ENCODE data around the gene RHBDD2. TPM values are rescaled to one million over a fixed set of nuclear protein-coding genes. Genes with fewer than 3 reads are reported as not detected.

RHBDD2 gene
- total and polyA plus RNA-seq, 2 donors (not counting 1 experiment from before 2014, with no cell fraction given): 16.7 to 24.5 TPM

- Histone ChIP-seq H3K4me1 (ENCODE audit: control insufficient read depth, extremely low read depth, insufficient read depth, low read length) (peaks cover 3% of the 10 kb centered on the region), H4K20me1 (ENCODE audit: control insufficient read depth, extremely low read depth, insufficient read depth, low read length) (no peaks in the 10 kb centered on the region), H3K27ac (ENCODE audit: insufficient read depth, low read length) (no peak overlapping the region), H3K79me2 (ENCODE audit: control insufficient read depth, insufficient read depth, low read length) (peaks cover 33% of the 10 kb centered on the region), H3K4me3 (replicated peaks in 1 of 4; ENCODE audit: control extremely low read depth in 1 of 4, insufficient read depth in 1 of 4, low read depth in 3 of 4, low read length in 4 of 4) (peak overlapping the region; percentile 75 to 98 (median 84)), H3K27me3 (ENCODE audit: control insufficient read depth, insufficient read depth, low read length) (no peaks in the 10 kb centered on the region), H3K4me2 (ENCODE audit: extremely low read depth, insufficient read depth, low read length) (peak overlapping the region; percentile 91), H3K9me3 (ENCODE audit: control insufficient read depth, insufficient read depth, low read depth, low read length) (no peaks in the 10 kb centered on the region), H3K36me3 (ENCODE audit: control insufficient read depth, insufficient read depth, low read length) (no peaks in the 10 kb centered on the region), H3K9ac (ENCODE audit: insufficient read depth, low read length) (peak overlapping the region; percentile 78), H2AFZ (ENCODE audit: low read length) (no peak overlapping the region)
- no peak for DNase-seq (ENCODE audit: low read depth in 2 of 2)
- TF ChIP-seq CTCF (conservative IDR thresholded peaks at IDR 0.05 in 1 of 2, IDR thresholded peaks at IDR 0.05 in 1 of 2; ENCODE audit: low read depth in 1 of 2, low read length in 2 of 2) (no peak), EZH2 (IDR thresholded peaks at IDR 0.05; ENCODE audit: low read length, missing control alignments) (no peak)
Observed at GRCh38 chr7:75916259-75916658, 37.4 kb downstream of the RHBDD2 start.

GRCh38 chr7:75916685-75917634 lies 38.1 kb downstream of the RHBDD2 start:
- H3K4me2 ChIP-seq (ENCODE audit: extremely low read depth, insufficient read depth, low read length): no peak overlapping the region
- no peak overlapping the region for H3K9ac ChIP-seq (ENCODE audit: insufficient read depth, low read length)
- H3K4me3 ChIP-seq (replicated peaks in 1 of 4; ENCODE audit: control extremely low read depth in 1 of 4, insufficient read depth in 1 of 4, low read depth in 3 of 4, low read length in 4 of 4): peak overlapping the region in 2 of 4 experiments; percentile 87 to 98
- H3K27me3 ChIP-seq (ENCODE audit: control insufficient read depth, insufficient read depth, low read length): no peaks in the 10 kb centered on the region
- H4K20me1 ChIP-seq (ENCODE audit: control insufficient read depth, extremely low read depth, insufficient read depth, low read length): no peaks in the 10 kb centered on the region
- peaks cover 33% of the 10 kb centered on the region for H3K79me2 ChIP-seq (ENCODE audit: control insufficient read depth, insufficient read depth, low read length)
- DNase-seq (ENCODE audit: low read depth in 2 of 2): no peak
- H3K27ac ChIP-seq (ENCODE audit: insufficient read depth, low read length): no peak overlapping the region
- no peaks in the 10 kb centered on the region for H3K36me3 ChIP-seq (ENCODE audit: control insufficient read depth, insufficient read depth, low read length)
- H2AFZ ChIP-seq (ENCODE audit: low read length): no peak overlapping the region
- TF ChIP-seq EZH2 (IDR thresholded peaks at IDR 0.05; ENCODE audit: low read length, missing control alignments) (no peak), CTCF (conservative IDR thresholded peaks at IDR 0.05 in 1 of 2, IDR thresholded peaks at IDR 0.05 in 1 of 2; ENCODE audit: low read depth in 1 of 2, low read length in 2 of 2) (no peak)
- H3K4me1 ChIP-seq (ENCODE audit: control insufficient read depth, extremely low read depth, insufficient read depth, low read length): peaks cover 3% of the 10 kb centered on the region
- H3K9me3 ChIP-seq (ENCODE audit: control insufficient read depth, insufficient read depth, low read depth, low read length): no peaks in the 10 kb centered on the region

- Histone ChIP-seq H4K20me1 (ENCODE audit: control insufficient read depth, extremely low read depth, insufficient read depth, low read length) (no peaks in the 10 kb centered on the region), H3K4me3 (replicated peaks in 1 of 4; ENCODE audit: control extremely low read depth in 1 of 4, insufficient read depth in 1 of 4, low read depth in 3 of 4, low read length in 4 of 4) (no peak overlapping the region), H3K79me2 (ENCODE audit: control insufficient read depth, insufficient read depth, low read length) (peaks cover 31% of the 10 kb centered on the region), H3K27ac (ENCODE audit: insufficient read depth, low read length) (no peak overlapping the region), H3K36me3 (ENCODE audit: control insufficient read depth, insufficient read depth, low read length) (no peaks in the 10 kb centered on the region), H3K9me3 (ENCODE audit: control insufficient read depth, insufficient read depth, low read depth, low read length) (no peaks in the 10 kb centered on the region), H3K4me2 (ENCODE audit: extremely low read depth, insufficient read depth, low read length) (no peak overlapping the region), H3K9ac (ENCODE audit: insufficient read depth, low read length) (no peak overlapping the region), H3K27me3 (ENCODE audit: control insufficient read depth, insufficient read depth, low read length) (no peaks in the 10 kb centered on the region), H2AFZ (ENCODE audit: low read length) (no peak overlapping the region), H3K4me1 (ENCODE audit: control insufficient read depth, extremely low read depth, insufficient read depth, low read length) (peaks cover 3% of the 10 kb centered on the region)
- peak; percentile 37 to 49 for DNase-seq (ENCODE audit: low read depth in 2 of 2)
- TF ChIP-seq CTCF (conservative IDR thresholded peaks at IDR 0.05 in 1 of 2, IDR thresholded peaks at IDR 0.05 in 1 of 2; ENCODE audit: low read depth in 1 of 2, low read length in 2 of 2): no peak
- TF ChIP-seq EZH2 (IDR thresholded peaks at IDR 0.05; ENCODE audit: low read length, missing control alignments): no peak
Observed at GRCh38 chr7:75920431-75921161, 41.8 kb downstream of the RHBDD2 start.

Measured in fibroblast of lung (primary cell).